HTERT RPE-1 (cell line): ENCODE data around the gene CLK3.
"Not testable (repeated sequence)": the region's sequence is repeated elsewhere in the genome, so short reads cannot be mapped to it uniquely, and the experiment has no call there.

ENCODE experiments used
- in situ Hi-C: fragments of 300-500 bp; cut with MboI; formaldehyde crosslinking; loops from 4 replicates; pipeline ENCODE4 v1.14.3; 2020; ENCODE audit warnings: low sequenced_read_pairs

Gene CLK3

DNA sequence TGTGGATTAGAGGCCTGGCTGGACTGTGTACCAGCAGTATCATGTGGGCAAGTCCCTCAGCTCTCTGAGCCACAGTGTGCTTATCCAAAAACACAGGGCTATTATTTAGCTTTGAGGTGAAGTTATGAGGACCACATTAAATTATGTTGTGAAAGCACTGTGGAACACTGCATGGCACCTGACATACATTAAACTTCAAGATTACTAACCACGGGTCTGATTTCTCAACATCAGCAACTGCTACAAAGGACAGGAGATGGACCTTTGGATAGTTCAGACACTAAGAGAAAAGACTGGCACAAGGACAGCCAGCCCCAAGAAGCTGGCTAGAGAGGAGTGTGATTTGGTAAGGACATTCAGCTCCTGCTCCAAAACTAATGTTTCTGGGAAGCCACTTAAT is 21.3 kb downstream of the CLK3 start:
- in situ Hi-C loops = loop anchor here (25.0 kb wide), 1 partner anchor 125 kb away; no protein-coding TSS in a partner anchor

DNA sequence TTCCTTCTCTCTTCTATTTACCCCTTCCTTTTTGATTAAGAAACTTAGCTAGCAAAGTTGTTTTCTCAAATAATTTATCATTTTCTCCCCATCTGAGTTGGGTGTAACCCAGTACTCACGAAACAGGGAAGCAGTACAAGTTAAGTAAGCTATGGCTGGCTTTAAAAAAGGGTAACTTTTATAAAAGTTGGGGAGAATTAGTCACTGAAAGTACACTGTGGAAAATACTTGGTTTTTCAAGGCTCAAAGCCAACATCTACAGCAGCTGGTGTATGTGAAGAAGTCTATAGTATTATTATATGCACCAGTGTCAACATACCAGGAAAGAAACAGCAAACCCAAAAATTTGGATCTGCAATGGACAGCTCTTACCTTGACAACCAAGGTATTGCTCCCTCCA is 25.5 kb downstream of the CLK3 start:
- in situ Hi-C loops = loop anchor here (25.0 kb wide), 1 partner anchor 121 kb away; no protein-coding TSS in a partner anchor

DNA sequence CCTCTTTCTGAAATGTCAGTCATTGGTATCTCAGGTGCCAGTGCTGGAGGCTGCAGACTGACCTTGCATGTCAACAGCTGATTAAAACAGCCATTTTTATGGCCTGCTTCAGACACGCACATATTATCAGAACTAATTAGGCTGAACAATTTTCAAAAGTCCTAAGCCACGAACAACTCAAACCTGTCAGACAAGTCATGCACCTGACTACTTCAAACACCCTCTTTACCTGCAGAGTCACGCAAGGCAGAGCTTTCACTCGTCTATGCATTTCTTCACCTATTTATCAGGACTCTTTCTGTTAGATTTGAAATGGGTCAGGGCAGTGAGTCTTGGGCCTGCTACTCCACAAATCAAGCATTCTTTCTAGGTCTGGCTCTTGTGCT is 26.7 kb downstream of the CLK3 start:
- in situ Hi-C loops = loop anchor here (25.0 kb wide), 1 partner anchor 120 kb away; no protein-coding TSS in a partner anchor

DNA sequence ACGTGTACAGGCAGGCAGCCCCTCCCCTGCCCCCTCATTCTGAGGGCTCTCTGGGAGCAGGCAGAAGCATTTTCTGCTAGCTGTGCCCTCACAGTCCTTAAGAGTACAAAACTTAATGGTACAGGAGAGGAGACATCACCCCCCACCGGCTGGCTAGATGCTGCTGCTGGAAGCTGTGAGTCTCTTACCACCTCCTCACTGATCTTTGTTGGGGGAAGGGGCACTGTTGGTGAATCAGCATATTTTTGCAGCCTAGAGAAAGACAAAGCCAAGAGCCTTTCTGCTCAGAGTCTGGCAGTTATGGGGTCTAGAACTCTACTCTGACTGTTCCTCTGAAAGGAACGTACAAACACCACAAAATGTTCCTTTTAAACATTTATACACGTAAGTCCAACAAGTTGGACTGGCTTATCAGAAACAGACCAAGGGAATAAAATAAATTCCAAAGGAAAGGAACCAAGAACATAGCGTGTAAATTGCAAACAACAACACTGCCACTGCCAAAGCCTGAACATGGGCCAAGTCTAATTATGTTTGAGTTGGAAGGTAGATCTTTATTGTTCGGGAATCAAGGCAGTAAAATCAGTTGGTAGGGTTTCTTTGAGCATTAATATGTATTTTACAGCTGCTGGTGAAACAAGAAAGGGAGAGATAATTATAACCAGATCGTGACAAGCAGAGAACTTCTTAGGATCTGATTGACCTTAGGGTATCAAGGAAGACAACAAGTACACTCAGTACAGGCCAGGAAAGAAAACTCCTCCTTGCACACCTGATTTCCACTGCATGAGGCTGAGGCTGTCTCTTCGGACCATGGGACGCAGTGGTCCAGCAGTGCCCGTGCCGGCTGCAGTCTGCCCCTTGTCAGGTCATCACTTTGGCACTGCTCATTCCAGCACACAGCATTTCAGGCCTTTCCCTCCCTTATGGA is 27.4 kb downstream of the CLK3 start:
- in situ Hi-C loops = loop anchor here (25.0 kb wide), 1 partner anchor 119 kb away; no protein-coding TSS in a partner anchor

DNA sequence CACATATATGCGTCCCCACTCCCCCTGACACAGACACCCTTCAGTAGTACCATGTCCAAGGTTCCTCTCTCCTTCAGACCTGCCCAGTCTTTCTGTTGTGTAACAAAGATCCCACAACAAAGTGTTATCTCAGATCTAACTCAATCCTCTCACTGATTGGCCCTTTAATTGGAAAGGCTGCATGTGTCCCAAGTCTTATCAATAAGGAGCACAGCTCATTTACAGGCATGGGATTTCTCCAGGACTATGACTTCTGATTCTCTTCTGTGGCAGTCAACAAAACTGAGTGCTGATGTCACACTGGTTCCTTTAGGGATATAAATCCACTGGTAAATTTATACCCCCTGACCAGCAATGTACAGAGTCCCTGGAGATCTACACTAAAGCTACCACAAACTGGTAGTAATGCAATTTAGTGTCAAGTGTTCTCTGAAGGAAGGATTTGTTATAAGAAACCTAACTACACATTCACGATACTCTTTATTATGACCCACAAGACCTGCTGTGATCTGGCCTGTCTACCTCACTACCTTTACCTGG is 28.1 kb downstream of the CLK3 start:
- in situ Hi-C loops = loop anchor here (25.0 kb wide), 1 partner anchor 119 kb away; no protein-coding TSS in a partner anchor

DNA sequence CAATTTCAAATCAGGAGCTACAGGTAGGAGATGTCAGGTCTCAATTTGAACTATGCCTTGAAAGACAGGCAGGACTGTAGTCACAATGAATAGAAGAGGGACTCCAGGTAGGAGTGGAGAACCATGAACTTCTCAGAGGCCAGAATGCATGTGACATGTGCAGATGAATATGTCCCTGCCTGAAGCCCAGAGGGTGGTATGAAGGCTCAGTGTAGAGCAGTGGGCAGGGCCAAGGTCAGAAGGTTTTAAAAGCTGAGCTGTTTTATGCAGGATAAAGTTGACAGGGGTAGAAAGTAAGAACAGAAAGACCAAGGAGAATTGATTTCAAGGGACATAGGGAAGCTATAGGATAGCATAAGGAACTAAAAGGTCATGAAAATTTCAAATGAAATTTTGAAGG is 30.8 kb downstream of the CLK3 start:
- in situ Hi-C loops = loop anchor here (25.0 kb wide), 1 partner anchor 116 kb away; no protein-coding TSS in a partner anchor

DNA sequence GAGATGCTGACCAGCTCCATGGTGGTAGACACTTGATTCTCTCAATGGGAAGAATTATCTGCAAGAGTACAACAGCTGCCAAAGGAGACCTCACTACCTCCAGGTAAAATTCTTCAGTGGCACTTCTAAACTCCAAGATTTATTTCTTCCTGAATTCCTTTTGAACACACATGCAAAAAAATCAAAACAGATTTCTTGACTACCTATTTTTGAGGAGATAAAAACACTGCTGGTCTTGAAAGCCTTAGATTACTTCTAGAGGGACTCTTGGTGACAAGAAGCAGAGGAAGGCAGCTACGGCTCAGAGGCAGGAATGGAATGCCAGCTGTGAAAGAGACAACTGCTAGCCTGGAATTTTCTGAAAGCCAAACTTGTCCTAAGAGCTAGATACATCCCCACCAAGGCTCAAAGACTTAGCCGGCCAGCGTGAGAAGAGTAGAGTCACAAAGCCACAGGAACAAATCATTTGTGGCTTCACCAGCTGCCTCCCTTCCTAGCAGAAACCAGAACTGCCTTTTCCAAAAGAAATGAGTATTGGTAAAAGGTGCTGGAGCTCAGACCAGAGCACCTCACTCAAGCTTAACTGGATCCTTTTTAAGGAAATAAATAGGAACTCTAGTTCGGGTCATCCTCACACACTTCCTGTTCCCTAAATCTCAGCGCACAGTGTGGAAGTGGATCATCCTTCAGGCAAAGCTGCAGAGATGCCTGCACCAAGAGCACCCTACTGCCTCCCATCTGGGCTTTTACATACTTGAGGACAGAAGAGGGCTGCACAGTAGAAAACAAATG is 32.6 kb downstream of the CLK3 start:
- in situ Hi-C loops = loop anchor here (25.0 kb wide), 1 partner anchor 114 kb away; no protein-coding TSS in a partner anchor

DNA sequence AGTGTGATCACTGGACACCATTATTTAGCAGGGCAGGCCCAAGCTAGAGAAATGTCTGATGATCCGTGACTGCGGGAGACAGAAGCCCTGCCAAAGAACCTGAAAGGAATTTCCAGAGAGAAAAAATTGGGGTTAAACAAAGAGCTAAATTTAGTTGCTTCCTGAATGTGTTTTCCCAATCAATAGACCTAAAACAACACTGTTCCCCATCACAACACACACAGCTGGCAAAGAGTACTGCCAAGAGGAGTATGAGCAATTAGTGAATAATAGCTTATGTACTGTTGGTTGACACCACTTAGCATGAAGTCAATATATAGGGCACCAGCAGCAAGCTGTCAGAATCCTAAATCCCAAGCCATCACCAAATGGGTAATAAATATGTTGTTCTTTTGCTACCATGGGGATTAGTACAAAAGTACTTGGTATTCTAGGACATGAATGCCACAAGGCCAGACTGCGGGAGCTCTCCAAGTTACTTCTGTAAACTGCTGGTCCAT is 35.7 kb downstream of the CLK3 start:
- in situ Hi-C loops = no loop called here

DNA sequence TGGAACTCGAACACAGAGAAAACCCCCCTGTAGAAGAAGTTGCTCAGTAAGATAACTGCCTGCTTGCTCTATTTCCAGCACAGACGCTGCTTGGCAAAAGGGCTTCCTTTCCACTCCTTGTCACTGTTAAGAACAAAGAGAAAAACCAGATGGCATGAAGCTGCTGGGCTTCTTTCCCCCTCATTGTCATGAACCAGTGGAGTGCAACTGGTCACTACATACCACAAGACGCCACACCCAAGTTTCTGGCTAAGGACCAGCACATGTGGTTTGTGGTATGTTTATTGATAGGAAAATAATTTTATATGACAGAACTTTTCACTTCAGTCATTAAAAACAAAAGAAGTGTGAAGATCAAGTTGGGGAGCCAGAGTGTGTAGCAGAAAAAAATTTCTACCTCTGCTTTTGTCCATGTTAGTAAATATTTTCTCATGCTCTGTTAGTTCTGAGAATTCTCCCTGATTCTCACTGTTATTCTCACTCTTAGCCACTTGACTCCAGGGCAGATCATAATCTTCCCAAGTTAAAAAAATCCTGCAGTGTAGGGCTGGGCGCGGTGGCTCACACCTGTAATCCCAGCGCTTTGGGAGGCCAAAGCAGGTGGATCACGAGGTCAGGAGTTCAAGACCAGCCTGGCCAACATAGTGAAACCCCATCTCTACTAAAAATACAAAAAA is 37.9 kb downstream of the CLK3 start:
- in situ Hi-C loops = no loop called here

DNA sequence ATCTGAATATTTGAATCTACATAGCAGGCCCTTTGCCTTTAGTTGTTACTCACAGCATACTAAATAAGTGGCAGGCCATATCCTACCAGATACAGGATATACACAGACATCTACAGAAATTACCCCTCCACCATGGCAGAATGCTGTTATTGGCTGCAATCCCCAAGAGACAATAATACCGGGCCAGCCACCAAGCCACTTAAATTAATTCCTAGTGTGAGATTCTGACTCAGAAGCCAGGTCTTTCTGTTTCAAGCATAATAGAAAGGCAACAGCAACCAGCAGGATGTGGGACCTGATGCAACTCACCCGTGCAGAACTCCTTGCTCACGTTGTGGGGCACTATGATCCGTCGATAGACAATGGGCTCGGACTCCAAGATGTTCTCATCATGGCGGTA is 39.8 kb downstream of the CLK3 start:
- in situ Hi-C loops = no loop called here

DNA sequence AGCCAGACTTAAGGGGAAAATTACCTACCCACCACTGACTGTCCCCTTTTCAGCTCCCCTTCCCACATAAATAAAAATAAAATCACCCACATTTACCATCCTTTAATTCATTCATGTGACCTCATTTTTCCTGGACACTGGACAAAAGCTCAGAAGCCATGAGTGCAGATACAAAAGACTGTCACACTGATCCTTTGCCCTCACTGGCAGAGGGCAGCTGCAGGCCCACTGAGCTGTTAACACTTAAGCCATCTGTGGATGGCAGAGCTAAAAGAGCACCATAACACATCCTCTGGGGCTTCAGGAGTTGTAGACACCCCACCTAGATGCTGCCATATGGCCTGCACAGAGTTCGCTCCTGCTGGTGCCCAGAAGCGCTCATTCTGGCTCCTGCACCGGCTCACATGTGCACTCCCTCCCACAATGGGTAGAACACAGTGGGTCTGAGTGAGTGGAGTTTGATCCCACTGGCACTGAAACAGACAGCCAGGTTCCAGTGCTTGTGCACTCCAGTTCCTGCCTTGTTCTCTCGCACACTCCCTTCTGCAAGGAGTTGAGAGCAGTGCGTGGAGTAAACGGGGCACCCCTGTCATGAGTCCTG is 41.4 kb downstream of the CLK3 start:
- in situ Hi-C loops = no loop called here

DNA sequence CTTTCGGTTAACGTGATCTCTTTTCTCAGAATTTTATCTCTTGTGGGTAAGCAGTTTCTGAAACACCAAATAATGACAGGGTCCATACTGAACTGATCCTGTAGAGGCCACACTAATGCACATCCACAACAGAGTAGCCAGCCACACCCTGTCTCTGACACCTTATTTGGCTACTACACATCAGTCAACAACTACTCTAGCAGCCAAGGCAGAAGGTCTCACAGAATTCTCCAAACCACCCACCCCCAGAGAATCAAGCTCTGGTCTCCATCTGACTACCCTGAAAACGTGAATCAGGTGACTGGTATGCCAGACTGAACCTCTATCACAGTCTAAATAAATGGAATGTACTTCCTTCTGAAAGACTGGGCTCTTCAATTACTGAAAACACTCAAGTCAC is 42.2 kb downstream of the CLK3 start:
- in situ Hi-C loops = no loop called here

DNA sequence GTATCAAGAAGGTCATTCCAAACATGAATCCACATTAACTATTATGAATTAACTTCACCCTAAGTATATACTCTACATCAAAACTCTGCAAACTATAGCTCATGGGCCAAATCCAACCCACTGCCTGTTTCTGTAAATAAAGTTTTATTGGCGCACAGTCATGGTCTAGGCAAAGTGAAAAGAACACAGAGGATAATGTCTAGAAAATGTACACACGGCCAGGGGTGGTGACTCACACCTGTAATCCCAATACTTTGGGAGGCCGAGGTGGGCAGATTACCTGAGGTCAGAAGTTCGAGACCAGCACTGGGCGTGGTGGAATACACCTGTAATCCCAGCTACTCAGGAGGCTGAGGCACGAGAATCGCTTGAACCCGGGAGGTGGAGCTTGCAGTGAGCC is 45.6 kb downstream of the CLK3 start:
- in situ Hi-C loops = not testable (repeated sequence)

DNA sequence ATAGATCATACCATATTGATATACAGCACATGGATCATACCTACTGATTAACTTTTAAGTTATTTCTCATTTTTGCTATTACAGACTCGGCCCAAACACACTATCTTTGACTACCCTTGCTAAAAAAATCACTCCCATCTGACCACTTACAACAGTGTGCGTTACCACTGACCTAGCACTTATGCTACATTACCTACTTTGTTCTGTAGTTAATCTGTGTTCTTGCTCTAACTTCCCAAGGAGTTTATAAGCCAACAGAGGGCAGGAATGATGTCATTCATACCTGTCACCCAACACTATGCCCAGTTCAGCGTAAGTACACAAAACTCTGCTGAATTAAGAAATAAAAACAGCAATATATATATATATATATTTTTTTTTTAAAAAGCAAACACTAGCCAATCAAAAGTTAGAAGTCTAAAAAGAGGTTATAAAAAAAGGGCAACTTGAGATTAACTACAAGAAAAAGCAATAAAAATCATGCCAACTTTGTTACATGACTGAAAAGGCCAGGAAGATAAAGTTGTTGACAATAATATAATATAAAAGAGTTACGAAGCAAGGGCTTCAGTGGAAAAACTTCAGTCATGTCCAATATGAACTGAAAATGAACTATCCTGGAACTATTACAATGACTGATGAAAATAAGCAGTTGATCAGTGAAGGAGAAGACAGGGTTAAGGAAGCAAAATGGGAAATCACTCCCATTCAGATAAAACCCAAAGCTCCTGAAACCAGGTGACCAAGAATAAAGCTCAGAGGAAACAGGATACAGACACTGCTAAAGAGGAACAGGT is 46.6 kb downstream of the CLK3 start:
- in situ Hi-C loops = no loop called here

DNA sequence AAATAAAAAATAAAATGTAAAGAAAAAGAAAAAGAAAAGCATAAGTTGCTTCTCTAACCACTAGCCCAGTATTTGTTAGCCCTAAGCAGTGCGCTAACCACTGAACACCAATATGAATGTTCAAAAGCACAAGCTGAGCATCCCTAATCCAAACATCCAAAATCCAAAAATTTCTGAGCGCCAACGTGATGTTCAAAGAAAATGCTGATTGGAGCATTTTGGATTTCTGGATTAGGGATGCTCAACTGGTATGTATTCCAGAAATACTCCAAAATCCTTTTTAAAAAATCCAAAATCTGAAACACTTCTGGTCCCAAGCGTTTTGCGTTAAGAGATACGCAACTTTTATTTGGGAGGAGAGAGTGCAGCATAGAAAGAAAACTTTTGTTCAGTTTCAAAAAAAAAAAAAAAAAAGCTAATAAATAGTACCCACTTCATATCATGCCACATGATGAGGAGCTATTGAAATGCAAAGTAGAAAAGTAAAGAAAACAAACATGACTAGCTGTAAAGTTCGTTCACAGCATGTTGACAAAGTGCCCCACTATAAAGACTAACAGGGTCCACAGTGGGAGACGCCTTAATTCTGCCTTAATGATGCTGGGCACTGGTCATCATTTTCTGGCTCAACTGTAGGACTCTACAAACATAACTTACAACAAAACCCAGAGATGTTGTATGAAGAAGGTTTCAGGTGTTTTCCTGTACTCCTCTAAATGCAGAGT is 47.8 kb downstream of the CLK3 start:
- in situ Hi-C loops = no loop called here

DNA sequence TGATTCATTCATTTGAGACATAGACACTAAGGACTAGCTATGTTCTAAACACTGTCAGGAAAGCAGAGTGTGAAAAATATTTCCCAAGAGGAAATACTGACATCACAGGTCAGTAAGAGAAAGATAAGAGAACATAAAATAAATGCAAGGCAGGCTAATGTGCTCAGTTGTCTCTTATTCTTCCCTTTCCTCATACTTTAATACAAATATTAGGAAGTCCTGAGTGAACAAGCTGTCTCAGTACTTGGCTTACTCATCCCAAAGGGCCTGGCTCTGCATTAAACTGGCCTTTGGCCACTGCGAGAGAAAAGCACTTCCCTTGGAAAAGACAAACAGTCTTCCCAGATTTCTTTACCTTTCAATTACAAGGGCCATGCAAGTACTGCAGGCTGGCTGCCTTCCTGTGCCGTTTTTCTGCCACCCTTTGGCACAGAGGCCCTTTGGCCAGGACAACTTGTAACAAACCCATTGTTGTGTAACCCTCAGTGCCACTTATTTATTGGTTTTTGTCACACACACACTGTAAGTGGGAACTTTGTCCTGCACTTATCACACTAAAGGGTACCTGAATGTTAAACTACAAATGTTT is 48.5 kb downstream of the CLK3 start:
- in situ Hi-C loops = no loop called here

DNA sequence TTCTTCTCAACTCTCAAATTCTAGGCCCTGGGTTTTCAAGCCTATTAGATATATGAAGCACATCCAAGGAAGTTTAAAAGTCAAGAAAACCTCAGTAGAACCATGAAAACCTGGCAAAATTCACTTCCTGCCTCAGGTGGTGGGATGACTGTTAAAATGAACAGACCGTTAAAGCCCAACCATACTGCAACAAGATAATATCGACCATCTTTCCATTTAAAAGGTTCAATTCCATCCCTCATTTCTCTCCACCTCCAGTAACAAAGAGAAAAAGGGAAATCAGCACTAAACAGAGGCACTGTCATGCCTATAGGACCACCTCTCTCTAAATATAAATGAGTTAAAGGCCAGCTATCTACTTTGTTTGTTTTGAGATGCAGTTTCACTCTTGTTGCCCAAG is 49.0 kb downstream of the CLK3 start:
- in situ Hi-C loops = no loop called here

DNA sequence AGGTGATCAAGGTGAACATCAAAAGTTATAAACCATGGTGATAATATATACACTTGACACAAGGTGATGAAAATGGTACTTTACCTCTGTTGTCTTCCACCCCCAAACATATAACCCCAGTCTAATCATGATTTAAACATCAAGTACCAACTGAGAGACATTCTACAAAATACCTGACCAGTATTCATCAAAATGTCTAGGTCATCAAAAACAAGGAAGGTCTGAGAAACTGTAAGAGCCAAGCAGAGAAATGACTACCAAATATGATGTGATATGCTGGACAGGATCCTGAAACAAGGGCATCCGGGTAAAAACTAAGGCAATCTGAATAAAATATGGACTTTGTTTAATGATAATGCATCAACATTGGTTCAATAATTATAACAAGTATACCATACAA is 52.3 kb downstream of the CLK3 start:
- in situ Hi-C loops = no loop called here
